AG09309 (cell line): Measurements from ENCODE around the gene CNOT6.
"Not testable (repeated sequence)": the region's sequence is repeated elsewhere in the genome, so short reads cannot be mapped to it uniquely, and the experiment has no call there.

ENCODE experiments used
- DNase-seq: peaks from one replicate; pipeline ENCODE4 v3.0.0-alpha.2; 2010; ENCODE audit warnings: low read depth
- H3K4me3 ChIP-seq: 2 replicates; pipeline ENCODE4 v1.5.1; 2011; ENCODE audit warnings: mild to moderate bottlenecking, low read depth, low read length, moderate library complexity; ENCODE audit not compliant: control insufficient read depth
- CTCF ChIP-seq: IDR thresholded peaks from 2 replicates; pipeline ENCODE4 v1.5.1; 2011; ENCODE audit warnings: mild to moderate bottlenecking, low read depth, low read length, inconsistent platforms; ENCODE audit not compliant: insufficient read depth, control insufficient read depth; ENCODE audit errors: missing control alignments

The CNOT6 gene

GRCh38 chr5:180463216-180463900 lies 30.8 kb upstream of the CNOT6 start:
- no peak for TF ChIP-seq CTCF
- no peak for DNase-seq
- no peak overlapping the region for H3K4me3 ChIP-seq

- no peak for DNase-seq
- H3K4me3 ChIP-seq: no peak overlapping the region
- no peak for TF ChIP-seq CTCF
These were observed 30.1 kb upstream of the CNOT6 start for GRCh38 chr5:180463916-180464602.

- no peak overlapping the region for H3K4me3 ChIP-seq
- no peak for TF ChIP-seq CTCF
- DNase-seq: no peak
These were observed 29.6 kb upstream of the CNOT6 start for GRCh38 chr5:180464603-180464970.

GRCh38 chr5:180465052-180465451 lies 29.1 kb upstream of the CNOT6 start:
- not testable (repeated sequence) for H3K4me3 ChIP-seq, DNase-seq

- no peak overlapping the region for H3K4me3 ChIP-seq
- no peak for DNase-seq
- no peak for TF ChIP-seq CTCF
These were observed 27.9 kb upstream of the CNOT6 start for GRCh38 chr5:180466316-180466715.

GRCh38 chr5:180467028-180467975 lies 26.9 kb upstream of the CNOT6 start:
- no peak for DNase-seq
- TF ChIP-seq CTCF: no peak
- H3K4me3 ChIP-seq: no peak overlapping the region

GRCh38 chr5:180467989-180468731 lies 26.0 kb upstream of the CNOT6 start:
- H3K4me3 ChIP-seq: no peak overlapping the region
- DNase-seq: no peak
- no peak for TF ChIP-seq CTCF
